Measurements from ENCODE around the gene BRIP1. TPM values are rescaled to one million over a fixed set of nuclear protein-coding genes. Genes with fewer than 3 reads are reported as not detected.

Gene BRIP1
- total RNA-seq, 2 donors from 2014 or later: 0.14 TPM

DNA sequence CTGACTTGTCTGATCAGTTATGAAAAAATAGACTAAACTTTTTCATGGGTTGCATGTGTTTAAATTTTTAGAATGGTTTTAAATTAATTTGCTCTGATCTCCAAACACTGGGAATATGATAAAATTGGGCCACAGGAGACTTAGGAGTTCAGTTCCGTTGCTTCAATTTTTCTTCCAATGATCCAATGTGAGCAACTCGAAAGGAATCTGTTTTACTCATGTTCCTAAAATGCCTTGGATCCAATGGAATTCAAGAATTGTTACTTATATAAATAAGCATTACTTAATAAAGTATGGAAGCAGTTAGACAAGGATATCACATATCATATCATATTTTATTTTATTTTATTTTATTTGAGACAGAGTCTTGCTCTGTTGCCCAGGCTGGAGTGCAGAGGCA lies 216.3 kb downstream of the BRIP1 start:
- H3K27ac ChIP-seq: no peak overlapping the region
- H3K4me3 ChIP-seq: no peak overlapping the region
- H3K4me1 ChIP-seq (ENCODE audit: control insufficient read depth in 1 of 2, low read depth in 2 of 2): no peaks in the 10 kb centered on the region
- no peaks in the 10 kb centered on the region for H3K27me3 ChIP-seq (replicated peaks; ENCODE audit: insufficient read depth)
- no peaks in the 10 kb centered on the region for H3K36me3 ChIP-seq
- H3K9me3 ChIP-seq: peaks cover 12% of the 10 kb centered on the region
- no peak for ATAC-seq (ENCODE audit: insufficient number of reproducible peaks, low FRiP score, low read depth)
- TF ChIP-seq, protein P1, sequence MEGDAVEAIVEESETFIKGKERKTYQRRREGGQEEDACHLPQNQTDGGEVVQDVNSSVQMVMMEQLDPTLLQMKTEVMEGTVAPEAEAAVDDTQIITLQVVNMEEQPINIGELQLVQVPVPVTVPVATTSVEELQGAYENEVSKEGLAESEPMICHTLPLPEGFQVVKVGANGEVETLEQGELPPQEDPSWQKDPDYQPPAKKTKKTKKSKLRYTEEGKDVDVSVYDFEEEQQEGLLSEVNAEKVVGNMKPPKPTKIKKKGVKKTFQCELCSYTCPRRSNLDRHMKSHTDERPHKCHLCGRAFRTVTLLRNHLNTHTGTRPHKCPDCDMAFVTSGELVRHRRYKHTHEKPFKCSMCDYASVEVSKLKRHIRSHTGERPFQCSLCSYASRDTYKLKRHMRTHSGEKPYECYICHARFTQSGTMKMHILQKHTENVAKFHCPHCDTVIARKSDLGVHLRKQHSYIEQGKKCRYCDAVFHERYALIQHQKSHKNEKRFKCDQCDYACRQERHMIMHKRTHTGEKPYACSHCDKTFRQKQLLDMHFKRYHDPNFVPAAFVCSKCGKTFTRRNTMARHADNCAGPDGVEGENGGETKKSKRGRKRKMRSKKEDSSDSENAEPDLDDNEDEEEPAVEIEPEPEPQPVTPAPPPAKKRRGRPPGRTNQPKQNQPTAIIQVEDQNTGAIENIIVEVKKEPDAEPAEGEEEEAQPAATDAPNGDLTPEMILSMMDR (IDR thresholded peaks at IDR 0.05): no peak
- no peak for DNase-seq (ENCODE audit: low spot score)

DNA sequence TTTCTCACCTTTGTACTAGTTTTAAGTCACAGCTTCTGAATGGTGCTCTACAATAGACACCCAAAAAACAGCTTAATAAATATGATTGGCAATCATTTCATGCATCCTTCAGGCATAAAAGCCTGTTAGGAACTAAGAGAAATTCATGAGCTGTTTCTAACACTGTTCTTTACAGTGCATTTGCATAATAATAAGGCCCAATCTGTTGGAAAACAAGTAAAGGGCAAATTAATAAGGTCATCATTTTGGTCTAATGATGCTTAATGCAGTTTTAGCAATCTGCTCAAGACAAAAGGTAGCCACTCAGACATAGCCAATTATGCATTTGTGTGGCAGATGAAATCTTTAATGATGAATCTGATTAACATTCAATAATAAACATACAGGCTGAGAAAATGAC lies 216.8 kb downstream of the BRIP1 start:
- Histone ChIP-seq H3K36me3 (no peaks in the 10 kb centered on the region), H3K27ac (no peak overlapping the region), H3K9me3 (peaks cover 7% of the 10 kb centered on the region), H3K4me1 (ENCODE audit: control insufficient read depth in 1 of 2, low read depth in 2 of 2) (no peaks in the 10 kb centered on the region), H3K27me3 (replicated peaks; ENCODE audit: insufficient read depth) (no peaks in the 10 kb centered on the region), H3K4me3 (no peak overlapping the region)
- TF ChIP-seq, protein P1 (IDR thresholded peaks at IDR 0.05): no peak
- DNase-seq (ENCODE audit: low spot score) (no peak), ATAC-seq (ENCODE audit: insufficient number of reproducible peaks, low FRiP score, low read depth) (no peak)

DNA sequence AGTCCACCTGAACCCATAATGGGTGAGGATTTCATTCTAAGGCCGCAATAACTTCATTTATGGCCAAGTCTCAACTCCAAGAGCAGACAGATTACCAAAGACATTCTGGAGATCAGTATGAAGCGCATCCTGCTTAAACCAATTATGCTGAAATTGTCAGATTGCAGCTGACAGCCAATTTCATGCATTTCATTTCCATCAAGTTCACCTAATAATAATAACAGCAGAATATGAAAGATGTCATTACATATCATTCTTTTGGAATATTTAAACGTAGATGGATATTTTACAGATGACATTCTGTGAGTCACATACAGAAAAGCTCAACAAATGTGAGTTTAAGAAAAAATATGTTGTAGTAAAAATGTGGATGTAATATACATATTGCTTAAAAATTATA lies 217.4 kb downstream of the BRIP1 start:
- no peaks in the 10 kb centered on the region for H3K36me3 ChIP-seq
- H3K9me3 ChIP-seq: peaks cover 6% of the 10 kb centered on the region
- no peak overlapping the region for H3K4me3 ChIP-seq
- no peak for ATAC-seq (ENCODE audit: insufficient number of reproducible peaks, low FRiP score, low read depth)
- no peaks in the 10 kb centered on the region for H3K27me3 ChIP-seq (replicated peaks; ENCODE audit: insufficient read depth)
- TF ChIP-seq, protein P1 (IDR thresholded peaks at IDR 0.05): no peak
- DNase-seq (ENCODE audit: low spot score): no peak
- H3K27ac ChIP-seq: no peak overlapping the region
- no peaks in the 10 kb centered on the region for H3K4me1 ChIP-seq (ENCODE audit: control insufficient read depth in 1 of 2, low read depth in 2 of 2)

DNA sequence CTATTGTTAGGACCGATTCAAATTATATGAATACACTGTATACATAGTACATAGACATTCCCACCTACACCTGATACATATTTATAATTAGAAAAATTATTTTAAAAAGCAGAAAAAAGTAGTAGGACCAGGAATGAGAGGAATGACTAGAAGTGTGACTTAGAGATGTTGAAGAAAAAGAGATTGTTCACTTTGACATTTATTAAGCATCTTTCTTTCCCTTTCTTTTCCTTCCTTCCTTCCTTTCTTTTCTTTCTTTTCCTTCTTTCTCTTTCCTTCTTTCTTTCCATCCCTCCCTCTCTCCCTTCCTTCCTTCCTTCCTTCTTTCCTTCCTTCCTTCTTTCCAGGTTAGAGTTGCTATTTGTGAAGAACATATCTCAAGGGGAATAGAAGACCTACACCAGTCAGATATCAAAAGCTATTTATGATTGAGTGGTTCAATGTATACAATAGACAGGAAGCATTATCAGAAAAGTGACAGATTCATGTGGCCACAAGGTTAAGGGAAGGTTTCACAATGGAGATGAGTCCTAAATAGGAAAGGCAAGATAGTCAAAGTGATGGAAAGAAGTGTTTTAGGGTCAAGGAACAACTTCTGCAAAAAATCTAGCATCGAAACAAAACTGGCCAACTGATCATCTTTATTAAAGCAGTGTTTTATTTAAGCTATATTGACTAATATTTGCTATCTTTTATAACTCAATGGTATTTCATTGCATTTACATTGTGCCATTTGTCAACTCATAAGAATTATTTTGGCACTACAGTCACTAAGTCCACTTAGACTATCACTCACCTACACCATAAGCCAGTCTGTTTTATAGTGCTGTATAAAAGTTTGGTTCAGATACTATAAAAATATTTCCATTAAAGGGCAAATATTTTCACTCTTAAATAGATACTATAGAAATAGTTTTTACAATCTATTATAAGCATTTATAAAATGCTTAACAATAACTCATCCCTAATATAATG lies 218.2 kb downstream of the BRIP1 start:
- Histone ChIP-seq H3K27me3 (replicated peaks; ENCODE audit: insufficient read depth) (no peaks in the 10 kb centered on the region), H3K4me1 (ENCODE audit: control insufficient read depth in 1 of 2, low read depth in 2 of 2) (no peaks in the 10 kb centered on the region), H3K9me3 (peaks cover 6% of the 10 kb centered on the region), H3K4me3 (no peak overlapping the region), H3K36me3 (no peaks in the 10 kb centered on the region), H3K27ac (no peak overlapping the region)
- ATAC-seq (ENCODE audit: insufficient number of reproducible peaks, low FRiP score, low read depth) (no peak), DNase-seq (ENCODE audit: low spot score) (no peak)
- TF ChIP-seq, protein P1 (IDR thresholded peaks at IDR 0.05): no peak

DNA sequence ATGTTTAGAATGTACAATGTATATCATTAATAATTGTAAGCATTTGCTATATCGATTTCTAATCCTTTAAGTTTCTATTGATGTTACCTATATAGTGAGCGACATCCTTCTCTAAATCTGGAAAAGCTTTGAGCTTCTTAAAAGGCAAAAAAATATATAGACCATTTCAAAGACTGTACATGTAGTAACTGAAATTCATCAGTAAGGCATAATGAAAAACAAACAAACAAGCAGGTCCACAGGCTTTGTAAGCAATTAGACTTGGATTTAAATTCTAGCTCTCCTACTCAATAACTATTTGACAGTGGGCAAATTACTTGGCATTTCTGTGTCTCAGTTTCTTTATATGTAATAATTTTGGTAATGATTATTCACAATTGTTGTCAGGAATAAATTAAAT lies 220.6 kb downstream of the BRIP1 start:
- no peak for DNase-seq (ENCODE audit: low spot score)
- no peaks in the 10 kb centered on the region for H3K36me3 ChIP-seq
- no peak overlapping the region for H3K4me3 ChIP-seq
- TF ChIP-seq, protein P1 (IDR thresholded peaks at IDR 0.05): no peak
- no peak overlapping the region for H3K27ac ChIP-seq
- ATAC-seq (ENCODE audit: insufficient number of reproducible peaks, low FRiP score, low read depth): no peak
- H3K27me3 ChIP-seq (replicated peaks; ENCODE audit: insufficient read depth): no peaks in the 10 kb centered on the region
- no peaks in the 10 kb centered on the region for H3K9me3 ChIP-seq
- H3K4me1 ChIP-seq (ENCODE audit: control insufficient read depth in 1 of 2, low read depth in 2 of 2): no peaks in the 10 kb centered on the region
